Type B pancreatic cell (in vitro differentiated cells): Measurements from ENCODE around the gene COPRS. TPM values are rescaled to one million over a fixed set of nuclear protein-coding genes. Genes with fewer than 3 reads are reported as not detected.

Experiments
- DNase-seq: peaks from one replicate; pipeline ENCODE4 v3.0.0; 2021; ENCODE audit warnings: mixed read lengths; ENCODE audit not compliant: unreplicated experiment; ENCODE audit errors: extremely low spot score
- H3K27ac Mint-ChIP-seq: 2 replicates; pipeline ENCODE4 v1.8.0; 2021; ENCODE audit warnings: mild to moderate bottlenecking, mixed read lengths
- H3K27me3 Mint-ChIP-seq: 2 replicates; pipeline ENCODE4 v1.8.0; 2021; ENCODE audit warnings: mixed read lengths
- H3K36me3 Mint-ChIP-seq: 2 replicates; pipeline ENCODE4 v1.8.0; 2021; ENCODE audit warnings: mixed read lengths
- H3K4me1 Mint-ChIP-seq: one replicate; pipeline ENCODE4 v1.8.0; 2021; ENCODE audit warnings: mixed read lengths; ENCODE audit not compliant: unreplicated experiment
- H3K4me3 Mint-ChIP-seq: 2 replicates; pipeline ENCODE4 v1.8.0; 2021; ENCODE audit warnings: mild to moderate bottlenecking, mixed read lengths
- H3K9me3 Mint-ChIP-seq: 2 replicates; pipeline ENCODE4 v1.8.0; 2021; ENCODE audit warnings: mixed read lengths
- CTCF ChIP-seq: fragments of 200-600 bp; sonication (generic); conservative IDR thresholded peaks from 2 replicates; pipeline ENCODE4 v1.5.0; 2021; ENCODE audit warnings: antibody characterized with exemption, mild to moderate bottlenecking
- long read RNA-seq: library from polyadenylated mRNA; unstranded; transcript quantifications from one replicate; pipeline ENCODE4 v2.0.0, GENCODE V29; 2020
- total RNA-seq: library from RNA; stranded (reverse); gene quantifications from 2 replicates; pipeline ENCODE4 v1.2.1, GENCODE V29; 2021; ENCODE audit warnings: low replicate concordance

Gene COPRS
- total RNA-seq: 25.8 and 46.0 TPM in 2 replicates
- long read RNA-seq: 0 reads

GRCh38 chr17:31858642-31859486 lies at the start of gene COPRS:
Gene COPRS (minus strand): TSS chr17:31859244. CDS start chr17:31859199, 45 bp downstream.
- TF ChIP-seq CTCF: no peak

GRCh38 chr17:31908386-31908785 lies 49.3 kb upstream of the COPRS start:
- H3K4me1 Mint-ChIP-seq: no peaks in the 10 kb centered on the region
- H3K36me3 Mint-ChIP-seq: no peaks in the 10 kb centered on the region
- no peaks in the 10 kb centered on the region for H3K9me3 Mint-ChIP-seq
- H3K27ac Mint-ChIP-seq: no peak overlapping the region
- DNase-seq: no peak
- peaks cover 4% of the 10 kb centered on the region for H3K27me3 Mint-ChIP-seq
- TF ChIP-seq CTCF: no peak
- no peak overlapping the region for H3K4me3 Mint-ChIP-seq

More at GRCh38 chr17:31858642-31859486, at the start of gene COPRS:
- peaks cover 23% of the 10 kb centered on the region for H3K4me1 Mint-ChIP-seq
- peaks cover 15% of the 10 kb centered on the region for H3K36me3 Mint-ChIP-seq
- peak; percentile 90 for DNase-seq
- H3K27me3 Mint-ChIP-seq: no peaks in the 10 kb centered on the region
- H3K27ac Mint-ChIP-seq: peak within 1 kb of the TSS; percentile 65
- H3K4me3 Mint-ChIP-seq: peak within 1 kb of the TSS; percentile 88
- H3K9me3 Mint-ChIP-seq: no peaks in the 10 kb centered on the region

GRCh38 chr17:31907342-31907962 lies 48.4 kb upstream of the COPRS start:
- no peak for DNase-seq
- Mint-ChIP-seq H3K4me1 (no peaks in the 10 kb centered on the region), H3K36me3 (no peaks in the 10 kb centered on the region), H3K4me3 (no peak overlapping the region), H3K27ac (no peak overlapping the region), H3K9me3 (no peaks in the 10 kb centered on the region), H3K27me3 (peaks cover 4% of the 10 kb centered on the region)
- TF ChIP-seq CTCF: no peak

GRCh38 chr17:31903401-31903800 lies 44.4 kb upstream of the COPRS start:
- Mint-ChIP-seq H3K36me3 (no peaks in the 10 kb centered on the region), H3K4me3 (no peak overlapping the region), H3K27me3 (no peaks in the 10 kb centered on the region), H3K4me1 (no peaks in the 10 kb centered on the region), H3K27ac (no peak overlapping the region), H3K9me3 (no peaks in the 10 kb centered on the region)
- DNase-seq: no peak
- TF ChIP-seq CTCF: no peak

GRCh38 chr17:31902693-31903092 lies 43.6 kb upstream of the COPRS start:
- no peak for TF ChIP-seq CTCF

More at GRCh38 chr17:31902693-31903092, 43.6 kb upstream of the COPRS start:
- no peak overlapping the region for H3K4me3 Mint-ChIP-seq
- H3K27me3 Mint-ChIP-seq: no peaks in the 10 kb centered on the region
- H3K4me1 Mint-ChIP-seq: no peaks in the 10 kb centered on the region
- H3K9me3 Mint-ChIP-seq: no peaks in the 10 kb centered on the region
- no peak overlapping the region for H3K27ac Mint-ChIP-seq
- DNase-seq: no peak
- peaks cover 4% of the 10 kb centered on the region for H3K36me3 Mint-ChIP-seq
